Bone marrow (tissue), 2 donors: ENCODE data around the gene MAST4.

Source experiments
- DNase-seq, 2 donors: peaks; one replicate each; lab custom pipeline; 2025; lab: John Stamatoyannopoulos, UW

The MAST4 gene

GRCh38 chr5:67208403-67208802, 612.2 kb downstream of the MAST4 start:
- DNase-seq: no peak

GRCh38 chr5:67209141-67209771, 613.1 kb downstream of the MAST4 start:
- peak in 1 of 2 donors; percentile 67 for DNase-seq

GRCh38 chr5:67211926-67212325, 615.7 kb downstream of the MAST4 start:
- DNase-seq: no peak

- no peak for DNase-seq
These were observed 617.8 kb downstream of the MAST4 start for GRCh38 chr5:67214036-67214435.

- DNase-seq: no peak
These were observed 618.7 kb downstream of the MAST4 start for GRCh38 chr5:67214707-67215447.

GRCh38 chr5:67215519-67216471, 619.6 kb downstream of the MAST4 start:
- DNase-seq: peak; percentile 42 to 85

- no peak for DNase-seq
These were observed 620.4 kb downstream of the MAST4 start for GRCh38 chr5:67216564-67216963.
